GM23338 (cell line): ENCODE results near the gene SLC25A36. TPM values are rescaled to one million over a fixed set of nuclear protein-coding genes. Genes with fewer than 3 reads are reported as not detected.
"Not testable (repeated sequence)": the region's sequence is repeated elsewhere in the genome, so short reads cannot be mapped to it uniquely, and the experiment has no call there.

Experiments
- ATAC-seq: fragments of 200-7000 bp; cut with Tn5 transposase; 3 replicates; pipeline ENCODE4 v1.9.1; 2020
- DNase-seq: peaks from one replicate; pipeline ENCODE4 v3.0.0-alpha.2; 2015; ENCODE audit warnings: low spot score
- H2AFZ ChIP-seq: fragments of 200-600 bp; sonication (generic); 2 replicates; pipeline ENCODE4 v1.8.0; 2016; ENCODE audit warnings: antibody characterized with exemption, mild to moderate bottlenecking, moderate library complexity
- H3F3A ChIP-seq: fragments of 200-600 bp; sonication (generic); replicated peaks from 2 replicates; pipeline ENCODE4 v1.8.0; 2017; ENCODE audit warnings: antibody characterized with exemption, mixed run types, low read depth
- H3K27ac ChIP-seq: fragments of 200-600 bp; sonication (generic); 2 replicates; pipeline ENCODE4 v1.6.1; 2016; ENCODE audit warnings: low read depth
- H3K27me3 ChIP-seq: fragments of 200-600 bp; sonication (generic); 2 replicates; pipeline ENCODE4 v1.8.0; 2016; ENCODE audit warnings: mild to moderate bottlenecking, mixed run types, moderate library complexity; ENCODE audit not compliant: insufficient read depth
- H3K36me3 ChIP-seq: fragments of 200-600 bp; sonication (generic); 2 replicates; pipeline ENCODE4 v1.8.0; 2016; ENCODE audit warnings: mild to moderate bottlenecking; ENCODE audit not compliant: insufficient read depth
- H3K4me1 ChIP-seq: fragments of 200-600 bp; sonication (generic); 2 replicates; pipeline ENCODE4 v1.8.0; 2016; ENCODE audit warnings: mild to moderate bottlenecking, moderate library complexity; ENCODE audit not compliant: insufficient read depth
- H3K4me2 ChIP-seq: fragments of 200-600 bp; sonication (generic); 2 replicates; pipeline ENCODE4 v1.7.1; 2017; ENCODE audit warnings: mixed run types
- H3K4me3 ChIP-seq: fragments of 200-600 bp; sonication (generic); 2 replicates; pipeline ENCODE4 v1.6.1; 2016; ENCODE audit warnings: mixed run types
- H3K79me2 ChIP-seq: fragments of 200-600 bp; sonication (generic); replicated peaks from 2 replicates; pipeline ENCODE4 v1.8.0; 2017; ENCODE audit warnings: mild to moderate bottlenecking; ENCODE audit not compliant: insufficient read depth
- H3K9me2 ChIP-seq: fragments of 200-600 bp; sonication (generic); 2 replicates; pipeline ENCODE4 v1.8.0; 2017; ENCODE audit not compliant: insufficient read depth
- H4K20me1 ChIP-seq: fragments of 200-600 bp; sonication (generic); replicated peaks from 2 replicates; pipeline ENCODE4 v1.8.0; 2017; ENCODE audit warnings: mild to moderate bottlenecking; ENCODE audit not compliant: insufficient read depth
- H3K27ac Mint-ChIP-seq: 2 replicates; pipeline ENCODE4 v1.8.0; 2020; ENCODE audit warnings: inconsistent platforms, mild to moderate bottlenecking, moderate library complexity, mixed read lengths
- H3K27me3 Mint-ChIP-seq: 3 replicates; pipeline ENCODE4 v1.8.0; 2022; ENCODE audit warnings: low read depth, mild to moderate bottlenecking, moderate library complexity, mixed read lengths, inconsistent platforms; ENCODE audit not compliant: insufficient read depth, poor library complexity
- H3K36me3 Mint-ChIP-seq: 3 replicates; pipeline ENCODE4 v1.8.0; 2021; ENCODE audit warnings: low read depth, mild to moderate bottlenecking, inconsistent platforms, moderate library complexity, mixed read lengths
- H3K4me1 Mint-ChIP-seq: 3 replicates; pipeline ENCODE4 v1.8.0; 2020; ENCODE audit warnings: mild to moderate bottlenecking, inconsistent platforms, mixed read lengths
- H3K4me3 Mint-ChIP-seq: 3 replicates; pipeline ENCODE4 v1.8.0; 2021; ENCODE audit warnings: moderate library complexity, mild to moderate bottlenecking, inconsistent platforms, mixed read lengths
- H3K9me3 Mint-ChIP-seq: 3 replicates; pipeline ENCODE4 v1.8.0; 2020; ENCODE audit warnings: moderate library complexity, mild to moderate bottlenecking, inconsistent platforms, mixed read lengths
- CREB1 ChIP-seq: fragments of 250-450 bp; sonication (Bioruptor Pico); IDR thresholded peaks from 2 replicates; pipeline ENCODE4 v1.5.0; 2020; ENCODE audit warnings: low read depth, mild to moderate bottlenecking, moderate library complexity
- ETS1 ChIP-seq: IDR thresholded peaks from 2 replicates; pipeline ENCODE4 v1.6.1; 2016; ENCODE audit warnings: antibody characterized with exemption
- EZH2phosphoT487 ChIP-seq: fragments of 200-600 bp; sonication (generic); IDR thresholded peaks from one replicate; pipeline ENCODE4 v1.8.1; 2018; ENCODE audit warnings: antibody characterized with exemption; ENCODE audit not compliant: unreplicated experiment
- JUNB ChIP-seq: IDR thresholded peaks from one replicate; pipeline ENCODE4 v1.6.1; 2016; ENCODE audit warnings: antibody characterized with exemption; ENCODE audit not compliant: unreplicated experiment
- POLR2AphosphoS5 ChIP-seq: IDR thresholded peaks from 2 replicates; pipeline ENCODE4 v1.6.1; 2016; ENCODE audit warnings: antibody characterized with exemption, low read depth
- REST ChIP-seq: IDR thresholded peaks from one replicate; pipeline ENCODE4 v1.6.1; 2018; ENCODE audit warnings: antibody characterized with exemption; ENCODE audit not compliant: unreplicated experiment
- ZNF331 ChIP-seq: fragments of 250-450 bp; sonication (Bioruptor Pico); IDR thresholded peaks from 2 replicates; pipeline ENCODE4 v1.5.0; 2020; ENCODE audit warnings: low read depth, mild to moderate bottlenecking, moderate library complexity
- polyA plus RNA-seq: library from polyadenylated mRNA; unstranded; fragments of >200 nt; fragmentation: Nextera tagmentation; extraction: Ambion mirVana; gene quantifications from 2 replicates; pipeline ENCODE4 v1.2.1, GENCODE V29; 2016
- total RNA-seq: library from RNA; depleted of rRNA; stranded (reverse); fragments of >200 nt; shearing (Covaris generic); gene quantifications from 2 replicates; pipeline ENCODE4 v1.2.3, GENCODE V29; 2014
- TF ChIP-seq, protein P1 (sequence below), 2 experiments: fragments of 200-600 bp in 1 of 2; sonication (generic) in 1 of 2; conservative IDR thresholded peaks; 2 replicates each; pipeline versions ENCODE4 v1.5.1 to v1.6.1; 2016 to 2017; ENCODE audit warnings: antibody characterized with exemption in 2 of 2, low read depth in 2 of 2, mild to moderate bottlenecking in 2 of 2, moderate library complexity in 1 of 2

The SLC25A36 gene
- total and polyA plus RNA-seq, 2 experiments from 2014 or later: 113 to 123 TPM

DNA sequence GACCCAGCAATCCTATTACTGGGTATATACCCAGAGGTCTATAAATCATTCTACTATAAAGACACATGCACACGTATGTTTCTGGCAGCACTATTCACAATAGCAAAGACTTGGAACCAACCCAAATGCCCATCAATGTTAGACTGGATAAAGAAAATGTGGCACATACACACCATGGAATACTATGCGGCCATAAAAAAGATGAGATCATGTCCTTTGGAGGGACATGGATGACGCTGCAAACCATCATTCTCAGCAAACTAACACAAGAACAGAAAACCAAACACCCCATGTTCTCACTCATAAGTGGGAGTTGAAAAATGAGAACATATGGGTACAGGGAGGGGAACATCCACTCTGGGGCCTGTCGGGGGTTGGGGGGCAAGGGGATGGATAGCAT, 2.3 kb upstream of the SLC25A36 start:
- H3K27me3 Mint-ChIP-seq, H3K36me3 ChIP-seq, H2AFZ ChIP-seq, H3K4me3 Mint-ChIP-seq, H3K9me2 ChIP-seq, H3K4me2 ChIP-seq, ATAC-seq, H3K36me3 Mint-ChIP-seq, H3K4me3 ChIP-seq, H3K9me3 Mint-ChIP-seq, DNase-seq, H3F3A ChIP-seq, H3K27ac Mint-ChIP-seq, H3K27ac ChIP-seq, H3K27me3 ChIP-seq: not testable (repeated sequence)
- H3K4me1 ChIP-seq: peaks cover 12% of the 10 kb centered on the region
- H3K79me2 ChIP-seq: peaks cover 22% of the 10 kb centered on the region
- H4K20me1 ChIP-seq: peaks cover 11% of the 10 kb centered on the region
- peaks cover 10% of the 10 kb centered on the region; the same call in 2 of the 3 replicates for H3K4me1 Mint-ChIP-seq

DNA sequence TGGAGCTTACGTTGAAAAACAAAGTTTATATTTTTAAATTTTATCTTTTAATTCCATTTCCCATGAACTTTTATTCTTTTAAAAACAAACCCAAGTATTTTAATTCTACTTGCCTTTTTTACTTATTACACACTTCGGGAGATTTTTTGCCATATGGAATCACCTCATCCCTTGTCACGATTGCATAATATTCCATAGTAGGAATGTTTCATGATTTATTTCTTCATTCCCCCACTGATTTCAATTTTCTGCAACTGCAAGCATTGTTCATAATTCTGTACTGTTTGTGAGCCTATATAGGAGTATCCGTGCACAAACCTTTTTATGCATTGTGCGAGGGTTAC, 574 bp upstream of the SLC25A36 start:
- Mint-ChIP-seq H3K4me1 (peaks cover 16% of the 10 kb centered on the region), H3K4me3 (peak overlapping the region; percentile 94), H3K27me3 (peaks cover 7% of the 10 kb centered on the region), H3K36me3 (no peaks in the 10 kb centered on the region), H3K27ac (peak overlapping the region; percentile 99), H3K9me3 (no peaks in the 10 kb centered on the region)
- no peaks in the 10 kb centered on the region for H3K36me3 ChIP-seq
- H3K4me1 ChIP-seq: peaks cover 15% of the 10 kb centered on the region
- H3K4me2 ChIP-seq: peak overlapping the region; percentile 69
- no peaks in the 10 kb centered on the region for H3K27me3 ChIP-seq
- peak overlapping the region; percentile 86 for H3K27ac ChIP-seq
- H3F3A ChIP-seq: no peaks in the 10 kb centered on the region
- H3K9me2 ChIP-seq: no peaks in the 10 kb centered on the region
- ATAC-seq: no peak
- no peak for DNase-seq
- H2AFZ ChIP-seq: peak overlapping the region; percentile 53; the same call in 1 of the 2 replicates
- peaks cover 26% of the 10 kb centered on the region for H4K20me1 ChIP-seq
- peaks cover 40% of the 10 kb centered on the region for H3K79me2 ChIP-seq
- peak overlapping the region; percentile 46 for H3K4me3 ChIP-seq
- TF ChIP-seq, protein P1, sequence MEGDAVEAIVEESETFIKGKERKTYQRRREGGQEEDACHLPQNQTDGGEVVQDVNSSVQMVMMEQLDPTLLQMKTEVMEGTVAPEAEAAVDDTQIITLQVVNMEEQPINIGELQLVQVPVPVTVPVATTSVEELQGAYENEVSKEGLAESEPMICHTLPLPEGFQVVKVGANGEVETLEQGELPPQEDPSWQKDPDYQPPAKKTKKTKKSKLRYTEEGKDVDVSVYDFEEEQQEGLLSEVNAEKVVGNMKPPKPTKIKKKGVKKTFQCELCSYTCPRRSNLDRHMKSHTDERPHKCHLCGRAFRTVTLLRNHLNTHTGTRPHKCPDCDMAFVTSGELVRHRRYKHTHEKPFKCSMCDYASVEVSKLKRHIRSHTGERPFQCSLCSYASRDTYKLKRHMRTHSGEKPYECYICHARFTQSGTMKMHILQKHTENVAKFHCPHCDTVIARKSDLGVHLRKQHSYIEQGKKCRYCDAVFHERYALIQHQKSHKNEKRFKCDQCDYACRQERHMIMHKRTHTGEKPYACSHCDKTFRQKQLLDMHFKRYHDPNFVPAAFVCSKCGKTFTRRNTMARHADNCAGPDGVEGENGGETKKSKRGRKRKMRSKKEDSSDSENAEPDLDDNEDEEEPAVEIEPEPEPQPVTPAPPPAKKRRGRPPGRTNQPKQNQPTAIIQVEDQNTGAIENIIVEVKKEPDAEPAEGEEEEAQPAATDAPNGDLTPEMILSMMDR (conservative IDR thresholded peaks at IDR 0.05; ENCODE audit: low read depth in 2 of 2): no peak
- TF ChIP-seq ETS1 (no peak), POLR2AphosphoS5 (no peak), EZH2phosphoT487 (no peak), ZNF331 (CRISPR knock-in tag) (no peak)

DNA sequence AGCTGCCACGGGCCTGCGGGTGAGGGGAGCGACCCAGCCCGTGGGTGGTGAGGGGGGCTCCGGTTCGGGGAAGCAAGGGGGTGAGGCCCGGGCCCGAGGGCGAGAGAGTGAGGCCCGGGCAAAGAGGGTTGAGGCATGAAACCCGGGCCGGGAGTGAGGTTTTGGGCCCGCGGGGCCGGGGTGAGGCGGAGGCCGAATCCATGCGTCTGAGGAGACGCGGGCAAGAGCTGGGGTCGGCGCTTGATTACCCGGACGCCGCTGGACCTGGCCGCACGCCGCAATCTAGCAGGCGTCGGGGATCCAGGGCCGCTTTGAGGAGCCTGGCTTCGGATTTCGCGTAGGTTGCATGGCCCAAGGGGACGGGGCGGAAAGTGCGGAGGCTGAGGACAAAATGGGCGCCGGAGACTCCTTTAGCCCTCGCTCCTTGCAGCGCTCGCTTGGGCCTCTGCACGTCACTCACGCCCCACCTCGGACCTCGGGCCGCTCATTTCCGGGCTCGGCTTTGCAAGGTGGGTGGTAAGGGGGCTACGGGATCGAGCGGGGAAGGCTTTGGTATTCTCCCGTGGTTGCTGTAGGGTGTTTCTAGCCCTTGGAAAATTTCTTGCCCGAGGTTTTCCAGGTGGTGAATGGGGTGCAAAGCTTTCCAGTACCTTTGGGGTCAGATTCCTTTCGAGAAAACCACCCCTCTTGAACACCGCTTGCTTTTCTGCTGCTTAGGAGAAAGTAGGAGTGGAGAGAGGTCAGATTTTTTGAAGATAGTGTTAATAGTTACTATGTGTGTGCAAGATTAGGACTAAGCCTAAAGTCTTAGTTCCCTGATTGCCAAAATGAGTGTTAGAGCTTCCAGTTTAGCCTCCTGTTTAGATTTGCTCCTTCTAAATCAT, 827 bp downstream of the SLC25A36 start:
- H3K27ac ChIP-seq: peak overlapping the region; percentile 89

More for the DNA sequence above, 827 bp downstream of the SLC25A36 start:
- Histone ChIP-seq H3K79me2 (peaks cover 54% of the 10 kb centered on the region), H3F3A (no peaks in the 10 kb centered on the region), H4K20me1 (peaks cover 36% of the 10 kb centered on the region), H3K4me2 (peak overlapping the region; percentile 81), H3K4me1 (peaks cover 15% of the 10 kb centered on the region), H3K4me3 (peak overlapping the region; percentile 64), H3K27me3 (no peaks in the 10 kb centered on the region), H3K36me3 (no peaks in the 10 kb centered on the region), H3K9me2 (no peaks in the 10 kb centered on the region), H2AFZ (no peak overlapping the region; the same call in 1 of the 2 replicates)
- Mint-ChIP-seq H3K27me3 (peaks cover 7% of the 10 kb centered on the region), H3K4me1 (peaks cover 16% of the 10 kb centered on the region), H3K36me3 (no peaks in the 10 kb centered on the region), H3K4me3 (peak overlapping the region; percentile 94), H3K27ac (peak overlapping the region; percentile 99), H3K9me3 (no peaks in the 10 kb centered on the region)
- TF ChIP-seq JUNB (no peak), CREB1 (CRISPR knock-in tag) (peak; percentile 66), REST (no peak), POLR2AphosphoS5 (0 out of 2 replicates have a peak, but pooled peaks have one; percentile 36)
- peak; percentile 90 for DNase-seq
- peak; percentile 71 for ATAC-seq
